ENCODE measurements around the gene CHEK2.

DNA sequence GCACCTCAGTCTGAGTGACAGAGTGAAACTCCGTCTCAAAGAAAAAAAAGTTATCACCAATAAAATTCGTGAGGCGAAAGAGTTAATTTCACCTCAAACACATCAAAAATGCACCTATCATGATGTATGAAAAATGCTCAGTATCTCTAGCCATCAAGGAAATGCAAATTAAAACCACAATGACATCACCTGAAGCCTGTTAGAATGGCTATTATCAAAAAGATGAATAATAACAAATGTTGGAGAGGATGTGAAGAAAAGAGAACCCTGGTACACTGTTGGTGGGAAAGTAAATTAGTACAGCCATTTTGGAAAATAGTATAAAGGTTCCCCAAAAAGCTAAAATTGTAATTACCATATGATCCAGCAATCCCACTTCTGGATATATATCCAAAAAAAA, 23.6 kb downstream of the CHEK2 start:
- no peak for TF ChIP-seq CTCF (IDR thresholded peaks at IDR 0.05)
- TF ChIP-seq POLR2A (IDR thresholded peaks at IDR 0.05): no peak

All from right lobe of liver (tissue), 4 donors.